HG03469 (cell line): Measurements from ENCODE around the gene TMBIM1.

Source experiments
- ATAC-seq: cut with Tn5 transposase; IDR thresholded peaks from one replicate; pipeline ENCODE4 v1.9.1; 2021; ENCODE audit warnings: mild to moderate bottlenecking, moderate library complexity, moderate number of reproducible peaks; ENCODE audit not compliant: unreplicated experiment

Gene TMBIM1

DNA sequence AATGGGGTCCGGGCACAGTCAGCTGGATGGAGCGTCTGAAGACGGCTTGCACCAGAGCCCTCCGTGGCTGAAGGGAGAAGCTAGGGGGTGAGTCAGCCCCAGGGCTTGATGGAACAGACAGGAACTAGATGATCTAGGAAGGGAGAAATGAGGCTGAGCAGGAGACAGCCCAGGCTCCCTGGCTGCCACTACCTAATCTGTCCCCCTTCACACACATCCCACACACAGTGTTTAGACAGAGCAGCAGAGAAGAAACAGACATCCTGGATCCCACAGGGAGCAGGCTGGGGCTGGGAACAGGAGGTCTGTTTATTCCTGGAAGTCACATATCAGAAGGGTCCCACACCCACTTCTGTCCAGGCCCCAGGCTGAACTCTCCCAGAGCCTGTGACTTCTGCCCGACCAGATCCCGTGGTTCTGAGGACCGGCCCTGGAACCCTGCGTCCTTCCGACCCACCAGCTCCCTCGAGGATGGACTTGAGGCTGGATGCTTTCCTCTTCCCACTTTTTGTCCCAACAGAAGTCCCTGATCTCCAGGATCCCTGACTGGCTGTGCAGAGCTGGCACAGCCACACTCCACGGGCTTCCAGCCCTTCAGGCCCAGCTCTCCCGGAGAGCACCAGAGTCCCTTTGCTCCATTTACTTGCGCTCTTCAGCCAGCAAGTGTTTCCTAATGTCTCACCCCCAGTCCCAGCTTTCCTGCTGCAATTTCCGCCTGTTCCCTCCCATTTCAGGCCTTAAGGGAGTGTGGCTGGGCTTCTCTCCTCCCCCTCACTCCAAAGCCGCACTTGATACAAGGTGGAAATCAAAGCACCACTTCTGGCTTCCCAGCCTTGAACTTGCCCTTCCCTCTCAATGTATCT is 33.0 kb downstream of the TMBIM1 start:
- ATAC-seq, result no peak

DNA sequence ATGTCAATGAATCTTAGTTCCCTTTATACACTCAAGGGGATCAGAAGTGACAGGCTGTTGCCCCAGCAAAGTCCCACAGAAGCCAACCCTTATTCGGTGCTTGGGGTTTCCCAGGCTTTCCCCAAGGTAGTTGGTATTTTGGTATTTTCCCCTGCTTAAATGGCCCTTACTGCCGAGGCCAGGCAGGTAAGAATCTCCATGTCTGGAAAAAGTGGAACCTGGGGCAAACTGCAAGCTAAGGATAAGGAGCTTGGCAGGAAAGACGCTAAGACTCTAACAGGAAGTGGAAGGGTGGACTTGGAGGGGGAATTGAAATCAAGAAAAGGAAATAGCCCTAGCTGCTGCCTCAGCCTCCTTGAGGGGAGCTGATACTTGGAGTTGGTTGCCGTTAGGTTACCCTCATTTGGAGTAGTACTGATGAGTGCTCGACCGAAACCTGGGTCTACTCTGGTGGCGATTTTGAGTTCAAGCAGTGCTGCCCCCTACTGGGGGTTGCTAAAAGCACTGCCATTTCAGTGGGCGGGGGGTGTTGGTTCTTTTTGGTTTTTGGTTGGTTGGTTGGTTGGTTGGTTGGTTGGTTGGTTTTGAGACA is 34.8 kb downstream of the TMBIM1 start:
- peak; percentile 57 for ATAC-seq

DNA sequence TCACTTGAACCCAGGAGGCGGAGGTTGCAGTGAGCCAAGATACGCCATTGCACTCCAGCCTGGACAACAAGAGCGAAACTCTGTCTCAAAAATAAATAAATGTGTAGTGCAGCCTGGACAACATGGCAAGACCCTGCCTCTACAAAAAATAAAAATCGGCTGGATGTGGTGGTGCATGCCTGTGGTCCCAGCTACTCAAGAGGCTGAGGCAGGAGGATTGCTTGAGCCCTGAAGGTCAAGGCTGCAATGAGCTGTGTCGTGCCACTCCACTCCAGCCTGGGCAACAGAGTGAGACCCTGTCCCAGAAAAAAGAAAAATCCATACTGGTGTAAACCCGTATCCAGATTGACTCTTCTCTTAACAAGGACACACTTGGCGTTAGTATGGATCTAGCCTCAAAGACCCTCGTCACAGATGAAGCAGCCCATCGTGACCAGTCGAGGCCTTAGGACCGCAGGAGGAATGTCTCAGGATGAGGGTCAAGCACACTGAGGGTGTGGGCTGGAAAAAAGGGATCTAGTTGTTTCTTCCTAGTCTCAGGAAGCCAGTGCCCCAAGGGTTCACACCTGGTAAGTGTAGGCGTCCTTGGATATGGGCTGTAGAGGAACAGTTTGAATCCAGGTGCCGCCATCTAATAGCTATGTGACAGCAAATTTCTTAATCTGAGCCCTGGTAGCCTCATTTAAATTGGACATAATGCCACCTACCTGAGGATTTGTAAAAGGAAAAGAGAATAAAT is 35.5 kb downstream of the TMBIM1 start:
- ATAC-seq, result no peak

DNA sequence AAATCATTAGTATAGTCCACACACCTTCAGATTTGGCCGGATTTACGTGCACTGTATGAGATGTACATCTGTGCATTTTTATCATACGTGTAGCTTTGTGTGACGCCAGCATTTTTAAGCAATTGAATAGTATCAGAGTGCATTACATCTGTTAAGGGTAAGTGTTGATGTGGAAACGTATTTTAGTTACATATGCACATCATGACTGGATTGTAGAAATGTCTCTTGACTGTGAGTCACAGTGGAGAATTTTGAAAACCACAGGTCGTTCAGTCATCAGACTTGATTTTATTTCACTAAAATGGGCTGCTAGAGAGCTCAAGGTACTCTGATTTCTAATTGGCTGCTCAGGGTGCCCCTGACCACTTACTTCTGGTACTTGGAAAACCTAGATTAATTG is 36.9 kb downstream of the TMBIM1 start:
- ATAC-seq, result no peak

DNA sequence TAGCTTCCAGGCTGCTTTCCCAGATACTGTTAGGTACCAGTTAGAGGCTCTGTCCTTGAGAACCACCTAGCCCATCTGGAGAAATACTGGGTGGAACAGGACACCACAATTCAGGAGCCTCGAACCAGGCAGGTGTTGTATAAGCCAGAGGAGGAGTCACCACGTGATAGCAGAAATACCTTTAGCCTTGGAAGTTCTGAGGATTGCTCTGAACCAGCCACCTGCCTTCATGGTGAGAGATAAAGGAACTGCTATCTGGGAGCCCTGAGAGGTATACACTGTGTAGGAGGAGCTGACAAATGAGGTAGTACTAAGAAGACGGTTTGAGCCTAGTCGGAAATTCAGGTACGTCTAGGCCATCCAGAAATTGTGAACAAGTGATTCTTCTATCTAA is 39.1 kb downstream of the TMBIM1 start:
- ATAC-seq, result no peak

DNA sequence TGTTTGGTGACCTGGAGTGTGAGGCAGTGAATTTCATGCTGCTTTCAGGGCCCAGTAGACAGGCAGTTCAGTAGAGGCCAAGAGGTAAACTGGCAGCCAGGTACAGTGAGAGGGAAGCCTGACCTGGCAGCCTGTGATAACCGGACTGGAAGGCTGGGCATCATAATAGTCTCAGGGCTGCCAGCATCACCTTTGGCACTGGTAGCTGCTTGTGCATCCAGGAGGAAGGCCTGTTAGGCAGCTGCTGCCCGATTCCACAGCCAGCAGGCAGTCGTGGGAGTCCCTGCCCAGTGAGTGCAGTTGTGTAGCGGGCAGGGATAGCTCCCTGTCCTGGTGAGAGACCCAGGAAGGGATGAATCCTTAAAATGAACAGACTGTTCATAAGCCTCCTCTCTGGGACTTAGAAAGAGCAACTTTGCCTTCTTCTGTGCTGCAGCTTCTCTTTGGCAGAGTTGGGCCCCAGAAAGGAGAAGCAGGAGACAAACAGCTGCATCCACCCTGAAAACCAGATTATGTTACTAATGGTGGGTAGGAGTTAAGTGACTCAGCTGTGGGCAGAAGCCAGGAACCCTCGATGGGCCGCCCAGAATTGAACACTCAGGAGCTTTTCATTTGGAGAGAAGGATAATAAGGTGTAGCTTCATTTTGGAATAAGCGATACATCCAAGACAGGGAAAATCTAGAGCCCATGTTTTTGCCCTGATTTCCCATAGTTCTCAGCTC is 39.6 kb downstream of the TMBIM1 start:
- ATAC-seq, result no peak

DNA sequence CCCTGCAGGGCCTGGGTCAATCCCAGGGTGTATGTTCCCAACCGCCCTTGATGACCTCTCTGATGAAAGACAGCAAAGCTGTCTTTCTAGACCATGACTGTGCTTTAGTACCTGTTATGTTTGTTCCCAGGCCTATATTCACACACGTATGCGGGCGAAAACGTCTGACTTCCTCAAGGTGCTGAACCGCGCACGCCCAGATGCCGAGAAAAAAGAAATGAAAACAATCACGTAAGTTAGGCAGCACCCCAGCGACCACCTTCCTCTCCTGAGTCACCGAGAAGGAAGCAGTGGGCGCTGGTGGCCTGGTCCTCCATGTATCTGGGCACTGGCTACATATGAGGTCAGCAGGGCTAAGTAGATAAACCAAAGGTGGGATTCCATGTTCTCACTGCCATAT is 42.6 kb downstream of the TMBIM1 start:
- no peak for ATAC-seq

DNA sequence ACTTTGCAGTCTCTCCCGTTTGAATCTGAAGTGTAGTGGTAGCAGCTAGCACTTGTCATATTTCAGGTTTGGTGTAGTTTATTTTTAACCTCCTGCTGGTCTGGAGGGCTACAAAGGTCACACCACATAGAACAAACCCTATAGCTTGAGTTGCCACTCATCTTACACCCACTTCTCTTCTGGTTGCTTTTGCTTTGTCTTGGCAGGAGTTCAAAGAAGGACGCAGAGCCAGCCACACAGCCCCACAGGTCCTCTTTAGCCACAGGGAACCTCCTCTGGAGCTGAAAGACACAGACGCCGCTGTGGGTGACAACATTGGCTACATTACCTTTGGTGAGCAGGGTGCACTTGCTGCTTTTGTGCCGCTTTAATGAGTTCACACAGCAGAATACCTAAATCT is 47.1 kb downstream of the TMBIM1 start:
- ATAC-seq, result no peak

DNA sequence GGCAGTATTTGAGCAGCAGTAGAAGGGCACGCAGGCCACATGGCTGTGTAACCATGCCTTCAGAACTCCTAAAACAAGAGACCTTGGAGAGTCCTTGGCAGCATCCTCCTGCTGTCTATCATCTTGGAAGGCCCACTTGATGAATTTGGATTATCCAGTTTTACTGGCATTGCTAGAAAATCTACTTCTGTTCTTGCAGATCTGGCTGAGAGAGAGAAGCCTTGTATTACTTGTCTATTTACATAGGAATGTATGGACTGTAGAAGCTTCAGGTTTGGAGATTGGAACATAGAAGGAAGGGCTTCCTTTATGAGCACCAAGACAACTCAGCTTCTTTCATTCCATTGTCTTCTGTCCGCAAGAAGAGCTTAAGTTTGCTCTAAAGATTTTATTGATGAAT is 47.6 kb downstream of the TMBIM1 start:
- ATAC-seq, result no peak

DNA sequence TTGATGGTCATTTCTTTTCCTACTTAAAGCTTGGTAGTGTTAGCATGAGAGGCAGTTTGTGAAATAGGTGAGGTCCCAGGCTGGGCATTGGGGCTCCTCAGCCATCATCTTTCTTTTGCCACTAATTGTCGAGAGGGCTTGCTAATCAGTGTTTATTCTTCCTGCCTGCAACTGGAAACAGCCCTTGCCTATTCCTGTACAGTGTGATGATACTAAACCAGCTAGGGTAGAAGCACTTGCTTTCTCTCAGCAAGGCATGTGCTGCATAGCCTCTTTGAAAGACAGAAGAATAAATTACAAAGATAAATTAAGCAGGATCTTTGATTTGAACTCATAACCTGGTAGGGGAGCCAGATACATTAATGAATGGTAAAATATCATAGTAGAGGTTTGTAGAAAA is 48.1 kb downstream of the TMBIM1 start:
- no peak for ATAC-seq

DNA sequence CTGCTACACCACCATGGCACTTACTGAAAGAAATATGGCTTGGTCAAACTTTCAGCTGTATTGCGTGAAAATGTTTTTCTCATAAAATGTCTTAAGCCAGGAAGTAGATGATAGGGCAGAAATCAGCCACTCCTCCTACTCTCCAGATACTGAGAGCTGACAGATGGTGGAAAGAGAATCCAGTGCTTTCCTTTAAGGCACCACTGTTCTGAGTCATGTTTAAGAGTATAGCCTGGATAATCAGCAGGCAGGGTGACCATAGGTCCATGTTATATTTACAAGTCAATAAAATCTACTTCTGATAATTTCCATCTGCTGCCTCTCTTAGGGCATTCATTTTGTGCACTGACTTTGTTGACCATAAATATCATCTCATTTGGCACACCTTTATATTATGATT is 53.4 kb downstream of the TMBIM1 start:
- no peak for ATAC-seq

DNA sequence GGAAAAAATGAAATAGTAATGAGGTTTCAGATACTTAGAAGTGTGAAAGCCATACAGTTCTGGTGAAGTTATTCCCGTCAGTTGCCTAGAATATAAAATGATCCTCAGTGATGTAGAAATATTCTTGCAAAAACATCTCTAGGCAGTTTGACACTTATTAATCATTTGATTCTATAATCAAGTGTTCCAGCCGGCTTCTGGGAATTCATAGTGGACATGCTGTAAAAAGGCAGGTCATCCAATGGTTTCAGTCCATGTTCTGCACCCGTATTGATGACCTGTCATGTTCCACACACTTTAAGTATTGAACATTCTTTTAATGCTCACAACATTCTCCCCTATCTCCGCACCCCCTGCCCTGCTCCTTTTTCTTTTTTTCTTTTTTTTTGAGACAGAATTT is 55.5 kb downstream of the TMBIM1 start:
- no peak for ATAC-seq

DNA sequence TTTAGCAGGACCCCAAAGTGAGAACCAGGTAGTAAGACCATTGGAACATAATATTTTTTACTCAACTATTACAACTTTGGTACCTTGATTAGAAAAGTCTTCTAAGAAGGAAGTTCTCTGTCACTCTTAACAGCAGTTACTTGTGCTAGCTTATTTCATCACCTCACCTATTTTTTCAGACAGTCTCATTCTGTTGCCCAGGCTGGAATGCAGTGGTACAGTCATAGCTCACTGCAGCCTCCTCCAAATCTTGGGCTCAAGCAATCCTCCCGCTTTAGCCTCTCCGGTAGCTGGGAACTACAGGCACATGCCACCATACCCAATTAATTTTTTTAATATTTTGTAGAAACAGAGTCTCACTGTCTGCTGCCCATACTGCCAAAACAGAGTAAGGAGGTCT is 57.3 kb downstream of the TMBIM1 start:
- no peak for ATAC-seq

DNA sequence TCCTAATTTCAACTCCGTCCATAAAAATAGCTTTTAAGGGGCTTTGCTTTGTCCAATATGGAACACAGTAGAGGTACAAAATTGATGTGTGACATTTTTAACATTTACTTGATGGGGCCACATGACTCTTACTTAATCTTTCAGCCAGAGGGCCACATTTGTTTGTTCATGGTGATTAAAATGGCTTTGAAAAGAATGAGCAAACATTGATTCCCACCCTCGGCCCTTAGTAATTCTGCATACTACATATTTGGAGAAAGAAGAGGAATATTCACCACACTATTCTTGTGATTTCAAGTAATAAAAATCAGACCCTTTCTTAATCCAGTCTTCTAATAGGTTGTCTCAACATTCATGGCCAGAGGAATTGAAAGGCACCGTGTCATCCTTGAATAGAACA is 57.8 kb downstream of the TMBIM1 start:
- no peak for ATAC-seq

DNA sequence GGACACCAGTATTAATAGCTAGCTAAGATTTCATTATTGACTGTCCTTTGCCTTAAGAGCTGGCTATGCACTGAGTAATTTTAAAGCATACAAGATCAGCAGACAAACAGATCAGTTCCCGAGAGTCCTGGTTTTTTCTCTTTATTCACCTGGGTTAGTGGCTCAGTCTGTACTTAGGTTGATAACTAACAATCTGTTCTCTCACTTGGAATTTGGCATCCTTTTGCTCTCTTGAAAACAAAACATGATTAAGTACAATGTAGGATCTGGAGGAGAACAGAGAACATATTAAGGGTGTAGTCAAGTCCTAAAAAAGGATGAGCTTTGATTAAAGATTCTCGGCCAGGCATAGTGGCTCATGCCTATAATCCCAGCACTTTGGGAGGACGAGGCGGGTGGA is 58.8 kb downstream of the TMBIM1 start:
- no peak for ATAC-seq

DNA sequence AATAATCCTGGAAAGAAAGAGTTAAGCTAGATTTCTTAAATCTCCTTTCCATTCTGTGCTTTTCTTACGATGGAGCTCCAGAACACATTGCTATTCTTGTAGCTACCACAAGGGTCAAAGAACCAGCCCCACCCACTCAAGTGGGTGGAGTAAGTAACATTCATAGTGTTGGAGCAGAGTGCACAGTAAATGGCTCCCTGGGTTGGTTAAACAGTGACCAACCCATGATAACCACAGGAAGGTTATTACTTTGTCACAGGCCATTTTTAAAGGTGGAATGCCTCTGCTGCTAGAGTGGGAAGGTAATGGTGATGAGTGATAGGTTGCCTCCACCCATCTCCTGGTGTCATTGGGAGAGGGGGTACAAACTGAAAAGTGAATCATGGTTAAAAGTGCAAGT is 61.4 kb downstream of the TMBIM1 start:
- ATAC-seq, result peak; percentile 37

DNA sequence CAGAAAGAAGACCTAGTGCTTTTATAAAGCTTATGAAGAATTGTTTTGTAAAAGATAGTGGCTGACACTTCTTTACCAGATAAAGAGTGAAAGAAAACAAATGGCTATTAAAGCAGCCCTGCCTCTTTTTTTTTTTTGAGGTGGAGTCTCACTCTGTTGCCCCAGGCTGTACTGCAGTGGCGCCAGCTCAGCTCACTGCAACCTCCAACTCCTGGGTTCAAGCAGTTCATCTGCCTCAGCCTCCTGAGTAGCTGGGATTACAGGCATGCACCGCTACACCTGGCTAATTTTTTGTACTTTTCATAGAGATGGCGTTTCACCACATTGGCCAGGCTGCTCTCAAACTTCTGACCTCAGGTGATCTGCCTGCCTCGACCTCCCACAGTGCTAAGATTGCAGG is 62.5 kb downstream of the TMBIM1 start:
- ATAC-seq, result no peak

DNA sequence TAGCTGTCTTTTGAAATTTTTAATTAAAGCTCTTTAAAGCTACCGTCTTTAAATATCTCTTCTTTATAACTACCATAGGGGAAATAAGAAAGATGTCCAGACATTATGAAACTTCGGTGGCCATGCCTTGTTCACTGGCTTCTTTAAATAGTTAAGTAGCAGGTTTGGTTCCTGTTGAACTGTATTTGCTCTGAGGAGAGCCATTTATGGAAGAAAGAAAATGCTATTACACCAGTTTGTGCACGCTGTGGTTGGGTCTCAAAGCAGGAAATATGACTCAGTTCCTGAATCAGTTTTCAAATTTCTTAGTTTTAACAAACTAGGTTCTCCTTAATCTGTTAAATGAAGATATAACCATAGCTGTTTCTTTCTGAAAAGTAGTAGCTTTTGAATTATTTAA is 63.1 kb downstream of the TMBIM1 start:
- peak; percentile 81 for ATAC-seq

DNA sequence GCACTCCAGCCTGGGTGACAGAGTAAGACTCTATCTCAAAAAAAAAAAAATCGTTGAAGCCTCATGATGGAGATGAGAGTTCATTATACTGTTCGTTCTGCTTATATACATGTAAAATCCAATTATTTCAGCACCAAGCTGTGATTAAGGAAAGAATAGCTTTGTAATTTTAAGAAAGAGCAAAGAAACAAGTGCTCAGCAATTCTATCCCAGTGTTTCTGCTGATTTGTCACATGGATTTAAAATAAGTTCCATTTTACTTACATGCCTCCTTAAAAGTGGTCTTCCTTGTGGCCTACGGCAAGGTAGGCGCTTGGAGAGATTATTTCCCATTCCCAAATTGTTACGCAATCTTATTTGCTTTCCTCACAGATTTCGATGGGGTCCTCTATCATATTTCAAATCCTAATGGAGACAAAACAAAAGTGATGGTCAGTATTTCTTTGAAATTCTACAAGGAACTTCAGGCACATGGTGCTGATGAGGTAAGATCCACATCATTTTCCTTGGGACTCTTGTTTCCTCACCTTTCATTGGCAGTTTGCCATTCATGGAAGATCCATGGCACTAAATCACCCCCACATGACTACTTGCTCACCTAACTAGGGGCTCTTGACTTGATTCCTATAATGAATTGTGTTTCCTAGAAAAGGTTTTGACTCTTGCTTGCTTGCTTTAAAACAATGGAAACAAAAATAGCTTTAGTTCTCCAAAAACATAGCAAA is 63.8 kb downstream of the TMBIM1 start:
- ATAC-seq, result no peak

DNA sequence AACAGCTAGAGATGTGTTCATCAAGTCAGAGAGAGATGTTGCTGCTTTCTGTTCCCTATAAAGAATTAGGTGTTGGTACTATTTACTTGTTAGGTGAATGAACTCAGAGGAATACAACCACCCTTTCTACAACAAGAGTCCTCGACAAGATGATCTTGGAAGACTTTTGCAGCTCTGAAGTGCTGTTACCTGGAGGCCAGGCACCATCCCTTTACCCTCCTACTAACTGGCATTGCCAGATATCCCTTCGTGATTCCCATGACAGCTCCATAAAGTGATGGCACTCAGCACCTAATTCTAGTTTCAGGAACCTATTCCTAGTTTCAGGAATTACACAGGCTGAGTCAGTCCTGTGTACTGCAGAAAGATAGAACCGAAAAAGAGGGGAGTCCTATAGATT is 65.4 kb downstream of the TMBIM1 start:
- no peak for ATAC-seq
